BJ (cell line): ENCODE data around the gene NAIF1. TPM values are rescaled to one million over a fixed set of nuclear protein-coding genes. Genes with fewer than 3 reads are reported as not detected.
A peak's percentile ranks its signal among the peaks of the same experiment; 100 is the strongest.

Experiments
- CTCF ChIA-PET: fragments of 350-600 bp; formaldehyde crosslinking; extraction: SDS; loops from one replicate; lab custom pipeline; 2021; ENCODE audit warnings: antibody characterized with exemption, inconsistent platforms; lab: Yijun Ruan, JAX
- POLR2A ChIA-PET: fragments of 300-600 bp; sonication (Branson Sonifier 250); formaldehyde crosslinking; extraction: SDS; loops from one replicate; lab custom pipeline; 2021; ENCODE audit warnings: antibody characterized with exemption; lab: Charles Lee
- DNase-seq: peaks from one replicate; pipeline ENCODE4 v3.0.0-alpha.2; 2011; ENCODE audit warnings: low read depth
- H3K27me3 ChIP-seq: 2 replicates; pipeline ENCODE4 v1.6.0; 2011; ENCODE audit warnings: low read length; ENCODE audit not compliant: control insufficient read depth, insufficient read depth
- H3K36me3 ChIP-seq: 2 replicates; pipeline ENCODE4 v1.5.1; 2011; ENCODE audit warnings: low read length; ENCODE audit not compliant: control insufficient read depth, insufficient read depth
- H3K4me3 ChIP-seq: 2 replicates; pipeline ENCODE4 v1.5.1; 2011; ENCODE audit warnings: low read depth, mild to moderate bottlenecking, control low read depth, low read length
- CTCF ChIP-seq: IDR thresholded peaks from 2 replicates; pipeline ENCODE4 v1.5.1; 2011; ENCODE audit warnings: low read depth, mild to moderate bottlenecking, control low read depth, inconsistent platforms, low read length, moderate library complexity; ENCODE audit not compliant: insufficient read depth
- polyA plus RNA-seq: library from polyadenylated mRNA; depleted of rRNA; stranded (reverse); fragments of >200 nt; gene quantifications from 2 replicates; pipeline ENCODE4 v1.2.3, GENCODE V29; 2011

Gene NAIF1
- polyA plus RNA-seq, 1 experiment: 10.6 TPM

- POLR2A ChIA-PET: interaction anchor here (1.0 kb wide), 1 partner anchor 32 kb away, joined by 3 read pairs; the partner anchor contains the start of gene NAIF1
- CTCF ChIA-PET: interaction anchor here (0.6 to 20.8 kb wide), 43 partner anchors 10 to 181 kb away, joined by 3 to 342 read pairs (median 4); partner anchors contain the start of genes ENG, PIP5KL1 and ST6GALNAC4
- H3K27me3 ChIP-seq: no peaks in the 10 kb centered on the region
- DNase-seq: no peak
- no peaks in the 10 kb centered on the region for H3K36me3 ChIP-seq
- TF ChIP-seq CTCF: peak; percentile 72
- H3K4me3 ChIP-seq: no peak overlapping the region
These were observed 32.1 kb downstream of the NAIF1 start for GRCh38 chr9:128034821-128035652.

- no peak for DNase-seq
- Histone ChIP-seq H3K27me3 (no peaks in the 10 kb centered on the region), H3K36me3 (no peaks in the 10 kb centered on the region), H3K4me3 (no peak overlapping the region)
- TF ChIP-seq CTCF: no peak
- CTCF ChIA-PET: interaction anchor here (1.0 to 20.8 kb wide), 7 partner anchors 11 to 110 kb away, joined by 3 to 342 read pairs (median 12); no protein-coding TSS in a partner anchor
- POLR2A ChIA-PET: no interaction called here
These were observed 33.5 kb downstream of the NAIF1 start for GRCh38 chr9:128033609-128034008.

GRCh38 chr9:128027705-128028104 lies 39.4 kb downstream of the NAIF1 start:
- no peak for DNase-seq
- no peaks in the 10 kb centered on the region for H3K27me3 ChIP-seq
- CTCF ChIA-PET: interaction anchor here (0.6 to 20.8 kb wide), 6 partner anchors 8 to 161 kb away, joined by 3 to 342 read pairs (median 5); no protein-coding TSS in a partner anchor
- no peak overlapping the region for H3K4me3 ChIP-seq
- H3K36me3 ChIP-seq: no peaks in the 10 kb centered on the region
- TF ChIP-seq CTCF: no peak
- POLR2A ChIA-PET: no interaction called here

- no peak for TF ChIP-seq CTCF
- no peak for DNase-seq
- Histone ChIP-seq H3K27me3 (no peaks in the 10 kb centered on the region), H3K36me3 (no peaks in the 10 kb centered on the region), H3K4me3 (no peak overlapping the region)
- ChIA-PET CTCF (interaction anchor here (0.6 to 20.8 kb wide), 8 partner anchors 9 to 161 kb away, joined by 3 to 342 read pairs (median 4); no protein-coding TSS in a partner anchor), POLR2A (interaction anchor here (0.5 kb wide), 1 partner anchor 21 kb away, joined by 6 read pairs; no protein-coding TSS in a partner anchor)
These were observed 40.2 kb downstream of the NAIF1 start for GRCh38 chr9:128026773-128027541.

GRCh38 chr9:128026255-128026772 lies 40.8 kb downstream of the NAIF1 start:
- Histone ChIP-seq H3K27me3 (no peaks in the 10 kb centered on the region), H3K4me3 (no peak overlapping the region), H3K36me3 (no peaks in the 10 kb centered on the region)
- ChIA-PET POLR2A (no interaction called here), CTCF (interaction anchor here (0.7 to 20.8 kb wide), 6 partner anchors 9 to 92 kb away, joined by 3 to 342 read pairs (median 4); no protein-coding TSS in a partner anchor)
- DNase-seq: no peak
- TF ChIP-seq CTCF: no peak
